OCI-LY7 (cell line): Measurements from ENCODE around the gene GLG1. TPM values are rescaled to one million over a fixed set of nuclear protein-coding genes. Genes with fewer than 3 reads are reported as not detected.
"Not testable (repeated sequence)": the region's sequence is repeated elsewhere in the genome, so short reads cannot be mapped to it uniquely, and the experiment has no call there.

ENCODE experiments used
- BruUV-seq: library from RNA; stranded (reverse); fragments of 400-500 nt; replicated peaks from 2 replicates; lab custom pipeline; 2021; lab: Mats Ljungman, UMichigan
- CTCF ChIA-PET: fragments of 300-600 bp; sonication (Branson Sonifier 250); formaldehyde crosslinking; loops from one replicate; lab custom pipeline; 2022; ENCODE audit warnings: antibody characterized with exemption; ENCODE audit not compliant: unreplicated experiment; lab: Charles Lee
- POLR2A ChIA-PET: fragments of 300-600 bp; sonication (Branson Sonifier 250); formaldehyde crosslinking; loops from one replicate; lab custom pipeline; 2022; ENCODE audit warnings: antibody characterized with exemption; lab: Charles Lee
- DNase-seq: peaks from one replicate; pipeline ENCODE4 v3.0.0-alpha.2; 2015; ENCODE audit warnings: low spot score
- H2AFZ ChIP-seq: fragments of 200-600 bp; sonication (generic), shearing (Covaris generic); 2 replicates; pipeline ENCODE4 v1.6.1; 2014; ENCODE audit warnings: mild to moderate bottlenecking, antibody characterized with exemption, low read length, moderate library complexity
- H3K27ac ChIP-seq: fragments of 200-600 bp; sonication (generic); 2 replicates; pipeline ENCODE4 v1.5.1; 2014; ENCODE audit warnings: mixed run types, low read depth, mild to moderate bottlenecking, moderate library complexity, low read length, inconsistent platforms; ENCODE audit not compliant: poor library complexity, severe bottlenecking
- H3K36me3 ChIP-seq: fragments of 200-600 bp; sonication (generic); 2 replicates; pipeline ENCODE4 v1.6.1; 2014; ENCODE audit warnings: mild to moderate bottlenecking, antibody characterized with exemption, low read length, moderate library complexity, mixed read lengths; ENCODE audit not compliant: insufficient read depth
- H3K4me1 ChIP-seq: fragments of 200-600 bp; sonication (generic); 2 replicates; pipeline ENCODE4 v1.5.1; 2014; ENCODE audit warnings: mild to moderate bottlenecking, low read length; ENCODE audit not compliant: insufficient read depth, poor library complexity, severe bottlenecking
- H3K4me2 ChIP-seq: fragments of 200-600 bp; sonication (generic); 2 replicates; pipeline ENCODE4 v1.6.1; 2014; ENCODE audit warnings: mild to moderate bottlenecking, low read length
- H3K4me3 ChIP-seq: fragments of 200-600 bp; sonication (generic); 2 replicates; pipeline ENCODE4 v1.5.1; 2014; ENCODE audit warnings: mild to moderate bottlenecking, low read depth, low read length; ENCODE audit not compliant: poor library complexity, severe bottlenecking
- H3K79me2 ChIP-seq: fragments of 200-600 bp; sonication (generic); 2 replicates; pipeline ENCODE4 v1.6.1; 2016; ENCODE audit warnings: low read depth, mild to moderate bottlenecking, low read length, moderate library complexity, mixed read lengths; ENCODE audit not compliant: insufficient read depth
- H3K9me2 ChIP-seq: fragments of 200-600 bp; sonication (generic); 2 replicates; pipeline ENCODE4 v1.6.1; 2016; ENCODE audit warnings: mild to moderate bottlenecking, low read length, mixed read lengths; ENCODE audit not compliant: insufficient read depth
- H3K9me3 ChIP-seq: fragments of 200-600 bp; sonication (generic); 2 replicates; pipeline ENCODE4 v1.6.1; 2014; ENCODE audit warnings: mild to moderate bottlenecking, mixed run types, low read length, mixed read lengths
- H4K20me1 ChIP-seq: fragments of 200-600 bp; sonication (generic); 2 replicates; pipeline ENCODE4 v1.6.1; 2014; ENCODE audit warnings: mild to moderate bottlenecking, antibody characterized with exemption, low read length, moderate library complexity, mixed read lengths; ENCODE audit not compliant: insufficient read depth
- CTCF ChIP-seq: fragments of 200-600 bp; sonication (generic); conservative IDR thresholded peaks from 2 replicates; pipeline ENCODE4 v1.5.1; 2014; ENCODE audit warnings: mild to moderate bottlenecking, antibody characterized with exemption, low read length, moderate library complexity, mixed read lengths
- EZH2phosphoT487 ChIP-seq: fragments of 200-600 bp; sonication (generic); IDR thresholded peaks from 2 replicates; pipeline ENCODE4 v1.6.1; 2018; ENCODE audit warnings: low read depth, borderline replicate concordance, mild to moderate bottlenecking, mixed run types, antibody characterized with exemption, low read length, moderate library complexity, mixed read lengths
- intact Hi-C: fragments of 100-400 bp; cut with micrococcal nuclease; formaldehyde crosslinking; loops from one replicate; pipeline ENCODE4 v1.10.0; 2022; ENCODE audit not compliant: unreplicated experiment
- total RNA-seq, 2 experiments: library from RNA; depleted of rRNA in 1 of 2; stranded (reverse); fragments of >200 nt in 1 of 2; shearing (Covaris generic) in 1 of 2; gene quantifications; 2 replicates each; pipeline ENCODE4 v1.2.3, GENCODE V29; 2014 to 2022

The GLG1 gene
- total RNA-seq, 2 experiments from 2014 or later, result 40.4 to 69.8 TPM

GRCh38 chr16:74540663-74541062 is 66.3 kb downstream of the GLG1 start:
- H4K20me1 ChIP-seq, H3K4me1 ChIP-seq, H3K79me2 ChIP-seq, CTCF ChIA-PET, H2AFZ ChIP-seq, H3K4me3 ChIP-seq, H3K36me3 ChIP-seq, DNase-seq, H3K9me3 ChIP-seq, H3K9me2 ChIP-seq, intact Hi-C loops, BruUV-seq, H3K4me2 ChIP-seq, POLR2A ChIA-PET, H3K27ac ChIP-seq: not testable (repeated sequence)

GRCh38 chr16:74538801-74539200 is 68.1 kb downstream of the GLG1 start:
- BruUV-seq, result not testable (repeated sequence)

GRCh38 chr16:74537746-74538145 is 69.2 kb downstream of the GLG1 start:
- H3K79me2 ChIP-seq, POLR2A ChIA-PET, H3K27ac ChIP-seq, H2AFZ ChIP-seq, H3K36me3 ChIP-seq, H3K9me3 ChIP-seq, CTCF ChIA-PET, H3K4me1 ChIP-seq, BruUV-seq, DNase-seq, H3K9me2 ChIP-seq, intact Hi-C loops, H3K4me3 ChIP-seq, H4K20me1 ChIP-seq, H3K4me2 ChIP-seq: not testable (repeated sequence)

More at GRCh38 chr16:74538801-74539200, 68.1 kb downstream of the GLG1 start:
- CTCF ChIA-PET, H3K9me2 ChIP-seq, H3K4me2 ChIP-seq, H3K27ac ChIP-seq, H4K20me1 ChIP-seq, intact Hi-C loops, H3K4me1 ChIP-seq, DNase-seq, H2AFZ ChIP-seq, POLR2A ChIA-PET, H3K9me3 ChIP-seq, H3K36me3 ChIP-seq, H3K79me2 ChIP-seq, H3K4me3 ChIP-seq: not testable (repeated sequence)

GRCh38 chr16:74534650-74535049 is 72.3 kb downstream of the GLG1 start:
- H3K79me2 ChIP-seq, H4K20me1 ChIP-seq, H3K9me2 ChIP-seq, H2AFZ ChIP-seq, H3K27ac ChIP-seq, H3K4me2 ChIP-seq, H3K9me3 ChIP-seq, DNase-seq, intact Hi-C loops, H3K4me3 ChIP-seq, CTCF ChIA-PET, POLR2A ChIA-PET, H3K4me1 ChIP-seq, H3K36me3 ChIP-seq, BruUV-seq: not testable (repeated sequence)

GRCh38 chr16:74524926-74525325 is 82.0 kb downstream of the GLG1 start:
- ChIA-PET CTCF (no interaction called here), POLR2A (no interaction called here)
- no peaks in the 10 kb centered on the region for H3K9me3 ChIP-seq
- no peaks in the 10 kb centered on the region for H4K20me1 ChIP-seq
- peaks cover 15% of the 10 kb centered on the region for H3K36me3 ChIP-seq
- intact Hi-C loops, result no loop called here
- no TSS peak for BruUV-seq
- H3K4me1 ChIP-seq, result no peaks in the 10 kb centered on the region
- no peaks in the 10 kb centered on the region for H3K9me2 ChIP-seq
- H3K79me2 ChIP-seq, result no peaks in the 10 kb centered on the region
- no peak overlapping the region for H3K4me3 ChIP-seq
- TF ChIP-seq EZH2phosphoT487, result no peak
- TF ChIP-seq CTCF, result no peak
- no peak for DNase-seq
- H3K27ac ChIP-seq, result no peak overlapping the region
- no peak overlapping the region for H3K4me2 ChIP-seq
- no peak overlapping the region for H2AFZ ChIP-seq
